Heart left ventricle (tissue), 16 donors: Measurements from ENCODE around the gene RASEF. TPM values are rescaled to one million over a fixed set of nuclear protein-coding genes. Genes with fewer than 3 reads are reported as not detected.

Experiments used
- ATAC-seq, 4 donors: fragments of 200-7000 bp; cut with Tn5 transposase; one replicate each; pipeline ENCODE4 v1.9.1; 2020 to 2022; ENCODE audit warnings: moderate library complexity in 4 of 4, mild to moderate bottlenecking in 3 of 4, moderate number of reproducible peaks in 1 of 4
- DNase-seq, 5 donors: peaks; one replicate each; pipeline ENCODE4 v3.0.0-alpha.2; 2020
- H3K27ac ChIP-seq, 12 donors: fragments of 200-600 bp; sonication (generic) in 4 of 12; one replicate each; pipeline versions ENCODE4 v1.5.0 to v1.8.0; 2016 to 2022; ENCODE audit warnings: mild to moderate bottlenecking in 2 of 12
- H3K27me3 ChIP-seq, 9 donors: fragments of 200-600 bp; sonication (generic) in 2 of 9; one replicate each; pipeline versions ENCODE4 v1.5.1 to v1.8.0; 2016 to 2022; ENCODE audit warnings: mild to moderate bottlenecking in 3 of 9
- H3K36me3 ChIP-seq, 9 donors: fragments of 200-600 bp; sonication (generic) in 2 of 9; one replicate each; pipeline versions ENCODE4 v1.5.0 to v1.8.0; 2018 to 2022; ENCODE audit warnings: mild to moderate bottlenecking in 2 of 9
- H3K4me1 ChIP-seq, 12 donors: fragments of 200-600 bp; sonication (generic) in 4 of 12; one replicate each; pipeline versions ENCODE4 v1.5.0 to v1.8.0; 2016 to 2022; ENCODE audit warnings: mild to moderate bottlenecking in 3 of 12
- H3K4me3 ChIP-seq, 12 donors: fragments of 200-600 bp; sonication (generic) in 4 of 12; one replicate each; pipeline versions ENCODE4 v1.5.0 to v1.8.0; 2017 to 2022; ENCODE audit warnings: mild to moderate bottlenecking in 9 of 12, moderate library complexity in 4 of 12
- H3K9me3 ChIP-seq, 12 donors: fragments of 200-600 bp; sonication (generic) in 4 of 12; one replicate each; pipeline versions ENCODE4 v1.5.0 to v1.8.0; 2016 to 2022; ENCODE audit warnings: mild to moderate bottlenecking in 1 of 12
- POLR2A ChIP-seq, 2 donors: fragments of 450-650 bp; IDR thresholded peaks; one replicate each; pipeline ENCODE4 v1.6.1; 2017; ENCODE audit warnings: antibody characterized with exemption in 2 of 2, mild to moderate bottlenecking in 2 of 2, moderate library complexity in 2 of 2
- WGBS, 4 donors: extraction: QIAGEN DNeasy Blood & Tissue Kit in 2 of 4; methylation state at CpG; one replicate each; pipeline versions ENCODE4 v1.1.5 to v1.1.7; 2013 to 2018; 5-methylcytosine and 5-hydroxymethylcytosine counted together
- intact Hi-C, 10 donors: fragments of 100-400 bp; cut with DNase I; formaldehyde crosslinking; loops; one replicate each; pipeline versions ENCODE4 v1.11.1 to v1.14.2; 2022
- polyA plus RNA-seq, 2 donors: library from polyadenylated mRNA; stranded (reverse); fragments of 200-250 nt; gene quantifications; one replicate each; pipeline ENCODE4 v1.2.3, GENCODE V29; 2013
- total RNA-seq, 9 donors: library from RNA; depleted of rRNA in 2 of 9; stranded (reverse); fragments of >200 nt in 2 of 9; fragmentation: NEBNext Ultra II Directional in 3 of 9; extraction: Animal tissue kit (Norgen Biotek cat#: 25700) in 3 of 9; gene quantifications; one replicate each; pipeline versions ENCODE4 v1.1.0 to v1.2.4, GENCODE V29; 2016 to 2023
- TF ChIP-seq, protein P1 (sequence below), 12 donors: fragments of 200-600 bp; sonication (generic) in 4 of 12; IDR thresholded peaks; one replicate each; pipeline versions ENCODE4 v1.5.0 to v1.8.0; 2018 to 2022; ENCODE audit warnings: antibody characterized with exemption in 12 of 12, mild to moderate bottlenecking in 5 of 12
- donor health status: ischemic (EF 13 %, LVEDD 7.1; RV severe dilation, severe dysfunction).
- donor health status: healthy with polysubstance abuse.
- donor health status: DM: no; HTN: yes; CAD: no.
- donor health status: DM: no; HTN: no; CAD: no.
- donor health status: ischemic (EF 25% LVEDD 6.9; RV normal size, moderate dysfunction).
- donor health status: ischemic (EF 25% LVEDD 5.7; RV mildly dilated, moderate dysfunction).
- donor health status: healthy.
- donor health status: DM: yes; HTN: yes; CAD: no.
- donor health status: ischemic (EF 35%, LVEDD 5.7; RV mildly dilated, moderate dysfunction).
- donor health status: nonischemic (EF 11% LVEDD 7.7; RV severe dilation, severe dysfunction).
- donor health status: DM: yes; HTN: yes; CAD: no.
- donor health status: PGD.
- donor health status: ischemic (EF 29% LVEDD 5.4; RV normal size, mild dysfunction).
- donor health status: nonischemic (EF 23%, LVEDD 6.1; RV moderate dilation, normal function).

RASEF gene
- total and polyA plus RNA-seq, 11 donors = 0.05 to 0.20 (median 0.08) TPM; not detected in 4

DNA sequence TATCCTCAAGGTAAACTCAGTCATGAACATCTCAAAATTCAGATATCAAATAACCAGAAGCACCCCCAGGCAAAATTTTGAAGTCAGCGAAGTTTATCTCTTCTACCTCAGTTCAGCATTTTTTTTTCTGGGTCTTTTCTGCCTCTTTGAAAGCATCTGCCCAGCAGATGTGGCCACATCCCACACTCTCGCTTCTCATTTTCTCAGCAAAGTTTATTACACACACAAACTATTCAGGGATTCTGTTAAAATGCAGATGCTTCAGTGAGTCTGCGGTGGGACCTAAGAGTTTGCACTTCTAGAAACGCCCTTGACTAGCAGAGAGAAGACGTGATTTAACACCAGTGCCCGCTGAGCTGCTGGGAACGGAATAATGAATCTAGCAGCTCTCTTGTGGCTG is 19.3 kb downstream of the RASEF start:
- Histone ChIP-seq H3K27me3 (no peaks in the 10 kb centered on the region), H3K9me3 (no peaks in the 10 kb centered on the region), H3K4me1 (peaks cover 0 to 15% (median 4%) of the 10 kb centered on the region in 12 donors), H3K4me3 (no peak overlapping the region), H3K36me3 (no peaks in the 10 kb centered on the region), H3K27ac (no peak overlapping the region)
- intact Hi-C loops = no loop called here
- ATAC-seq (no peak), DNase-seq (no peak)
- TF ChIP-seq, protein P1, sequence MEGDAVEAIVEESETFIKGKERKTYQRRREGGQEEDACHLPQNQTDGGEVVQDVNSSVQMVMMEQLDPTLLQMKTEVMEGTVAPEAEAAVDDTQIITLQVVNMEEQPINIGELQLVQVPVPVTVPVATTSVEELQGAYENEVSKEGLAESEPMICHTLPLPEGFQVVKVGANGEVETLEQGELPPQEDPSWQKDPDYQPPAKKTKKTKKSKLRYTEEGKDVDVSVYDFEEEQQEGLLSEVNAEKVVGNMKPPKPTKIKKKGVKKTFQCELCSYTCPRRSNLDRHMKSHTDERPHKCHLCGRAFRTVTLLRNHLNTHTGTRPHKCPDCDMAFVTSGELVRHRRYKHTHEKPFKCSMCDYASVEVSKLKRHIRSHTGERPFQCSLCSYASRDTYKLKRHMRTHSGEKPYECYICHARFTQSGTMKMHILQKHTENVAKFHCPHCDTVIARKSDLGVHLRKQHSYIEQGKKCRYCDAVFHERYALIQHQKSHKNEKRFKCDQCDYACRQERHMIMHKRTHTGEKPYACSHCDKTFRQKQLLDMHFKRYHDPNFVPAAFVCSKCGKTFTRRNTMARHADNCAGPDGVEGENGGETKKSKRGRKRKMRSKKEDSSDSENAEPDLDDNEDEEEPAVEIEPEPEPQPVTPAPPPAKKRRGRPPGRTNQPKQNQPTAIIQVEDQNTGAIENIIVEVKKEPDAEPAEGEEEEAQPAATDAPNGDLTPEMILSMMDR (IDR thresholded peaks at IDR 0.05) = no peak
- WGBS, 4 donors = 85 to 90% (median 87%) methylated on average over 7 of the region's 7 CpGs

DNA sequence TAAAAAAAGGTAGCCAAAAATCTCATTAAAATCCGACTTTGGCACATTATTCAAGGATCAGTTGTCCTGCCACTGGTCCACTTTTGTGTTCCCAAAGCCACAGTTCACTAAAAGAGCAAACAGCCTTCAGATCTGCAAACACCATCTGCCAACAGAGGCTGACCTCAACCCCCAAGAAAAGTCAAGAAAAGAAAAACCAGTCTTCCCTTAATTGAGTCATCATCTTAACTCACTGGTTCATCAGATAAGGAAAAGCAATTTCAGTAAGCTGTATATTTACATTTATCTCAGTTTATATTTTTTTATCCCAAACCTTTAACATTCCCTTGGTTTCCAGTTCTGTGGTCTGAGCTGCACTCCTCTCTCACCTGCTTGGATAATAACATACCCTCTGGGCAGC is 21.2 kb downstream of the RASEF start:
- peaks cover 0 to 9% (median 0%) of the 10 kb centered on the region in 12 donors for H3K4me1 ChIP-seq
- DNase-seq (no peak), ATAC-seq (no peak)
- no peaks in the 10 kb centered on the region for H3K9me3 ChIP-seq
- H3K27ac ChIP-seq = no peak overlapping the region
- no peak for TF ChIP-seq POLR2A (IDR thresholded peaks at IDR 0.05)
- TF ChIP-seq, protein P1 (IDR thresholded peaks at IDR 0.05) = no peak
- 74 to 86% (median 84%) methylated on average over 1 of the region's 1 CpG for WGBS, 4 donors
- no peak overlapping the region for H3K4me3 ChIP-seq
- no peaks in the 10 kb centered on the region for H3K36me3 ChIP-seq
- H3K27me3 ChIP-seq = no peaks in the 10 kb centered on the region
- intact Hi-C loops = no loop called here

DNA sequence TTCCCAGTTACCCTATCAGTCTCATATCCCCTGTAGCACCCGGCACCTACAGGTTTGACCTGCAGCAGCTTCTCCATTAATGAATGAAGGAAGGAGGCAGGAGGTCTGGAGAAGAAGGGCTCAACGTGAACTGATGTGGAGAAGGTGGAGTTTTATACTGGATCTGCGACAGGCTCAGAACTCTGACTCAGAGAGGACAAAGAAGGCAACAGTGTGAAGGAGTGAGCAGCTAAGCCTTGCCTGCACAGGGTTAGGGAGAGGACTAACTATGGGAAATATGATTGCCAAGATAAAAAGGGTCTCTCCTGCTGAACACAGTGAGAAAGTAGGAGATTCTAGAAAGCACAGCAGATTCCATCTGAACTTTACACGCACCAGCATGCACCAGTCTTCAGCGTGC is 23.6 kb downstream of the RASEF start:
- WGBS, 4 donors = 86 to 91% (median 88%) methylated on average over 5 of the region's 5 CpGs
- Histone ChIP-seq H3K27ac (no peak overlapping the region), H3K36me3 (no peaks in the 10 kb centered on the region), H3K4me3 (no peak overlapping the region), H3K27me3 (no peaks in the 10 kb centered on the region), H3K9me3 (no peaks in the 10 kb centered on the region), H3K4me1 (peaks cover 0 to 9% (median 0%) of the 10 kb centered on the region in 12 donors)
- ATAC-seq (no peak), DNase-seq (no peak)
- intact Hi-C loops = no loop called here
- TF ChIP-seq, protein P1 (IDR thresholded peaks at IDR 0.05) = no peak
- no peak for TF ChIP-seq POLR2A (IDR thresholded peaks at IDR 0.05)

DNA sequence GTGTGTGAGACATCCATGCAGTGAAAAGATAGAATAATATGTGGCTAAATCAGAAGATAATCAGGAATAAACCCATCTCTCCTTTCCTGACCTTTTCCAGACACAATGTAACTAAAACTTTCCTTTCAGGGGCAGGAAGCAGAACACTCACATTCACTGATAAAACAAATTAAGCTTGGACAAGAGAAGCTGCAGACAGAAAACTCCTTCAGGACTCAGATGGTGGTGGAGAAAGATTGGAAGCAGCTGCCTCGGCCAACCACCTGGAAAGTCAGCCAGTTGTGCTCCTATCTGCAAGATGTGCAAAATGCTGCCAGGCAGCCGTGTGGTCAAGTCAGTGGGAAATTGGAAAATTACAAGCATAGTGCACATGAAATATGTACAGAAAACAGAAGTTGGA is 26.9 kb downstream of the RASEF start:
- Histone ChIP-seq H3K27me3 (no peaks in the 10 kb centered on the region), H3K4me1 (no peaks in the 10 kb centered on the region), H3K27ac (no peak overlapping the region), H3K36me3 (no peaks in the 10 kb centered on the region), H3K9me3 (no peaks in the 10 kb centered on the region), H3K4me3 (no peak overlapping the region)
- WGBS, 4 donors = 58 to 76% (median 71%) methylated on average over 2 of the region's 2 CpGs
- TF ChIP-seq, protein P1 (IDR thresholded peaks at IDR 0.05) = no peak
- intact Hi-C loops = no loop called here
- ATAC-seq (no peak), DNase-seq (no peak)
